Measurements from ENCODE around the gene QSER1.
A peak's percentile ranks its signal among the peaks of the same experiment; 100 is the strongest.
"Not testable (repeated sequence)": the region's sequence is repeated elsewhere in the genome, so short reads cannot be mapped to it uniquely, and the experiment has no call there.

QSER1 gene

DNA sequence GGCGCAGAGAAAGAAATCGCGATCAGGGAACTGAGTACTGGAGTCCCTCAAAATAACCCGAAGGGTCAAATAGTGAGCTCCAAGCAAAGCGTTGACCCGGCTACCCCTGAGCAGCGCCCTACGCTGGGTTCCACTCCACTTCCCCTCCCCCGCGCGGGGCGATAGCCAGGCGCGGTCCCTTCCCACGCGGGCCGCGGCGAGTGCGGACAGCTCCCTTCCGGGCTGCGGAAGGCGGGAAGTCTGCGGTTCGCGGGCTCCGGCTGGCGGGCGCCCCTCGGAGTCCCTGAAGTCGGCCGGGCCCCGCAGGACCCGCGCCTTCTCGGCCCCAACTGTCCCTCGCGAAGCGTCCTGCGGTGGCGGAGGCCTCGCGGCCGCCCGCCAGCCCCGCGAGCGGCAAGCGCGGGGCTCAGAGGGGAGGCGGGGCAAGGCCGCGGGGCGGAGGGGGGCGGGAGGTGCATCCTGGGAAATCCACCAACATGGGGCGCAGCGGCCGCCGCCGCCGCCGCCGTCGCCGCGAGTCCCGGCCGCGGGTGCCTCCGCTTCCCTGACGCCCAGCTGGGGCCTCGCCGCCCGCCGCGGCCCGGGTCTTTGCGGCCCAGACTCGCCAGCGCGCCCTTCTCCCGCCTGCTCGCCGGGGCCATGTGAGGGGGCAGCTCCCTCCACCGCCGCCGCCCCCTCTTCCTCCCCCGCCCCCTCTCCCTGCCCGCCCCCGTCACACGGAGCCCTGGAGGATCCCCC, at the start of gene QSER1:
TSS of gene QSER1 (plus strand) at position 457 of the 738 bp plus-strand sequence. CDS start 315 bp downstream, outside the sequence.
- peak; percentile 71 to 73 for DNase-seq

- no peak for DNase-seq
These were observed 49.1 kb upstream of the QSER1 start for GRCh38 chr11:32843544-32843943.

- DNase-seq, result no peak
These were observed 45.1 kb upstream of the QSER1 start for GRCh38 chr11:32847511-32847910.

DNA sequence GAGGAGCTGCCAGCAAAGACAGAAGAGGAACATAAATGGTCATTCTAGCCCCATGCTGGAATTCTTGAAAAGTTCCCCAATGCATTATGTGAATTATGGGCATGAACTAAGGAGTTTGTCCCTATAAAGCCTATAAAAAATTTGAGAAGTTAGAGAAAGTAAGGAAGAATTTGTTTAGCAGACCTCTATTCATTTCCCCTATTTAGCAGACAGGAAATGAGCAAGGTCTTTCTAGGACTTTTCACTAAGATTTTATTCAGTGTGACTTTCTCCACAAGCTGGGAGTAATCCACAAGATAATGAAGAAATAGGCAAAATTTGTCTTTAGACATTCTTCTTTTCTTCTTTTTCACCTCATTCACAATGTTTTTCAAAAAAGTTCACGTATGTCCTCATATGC, 42.9 kb upstream of the QSER1 start:
- no peak for DNase-seq

DNA sequence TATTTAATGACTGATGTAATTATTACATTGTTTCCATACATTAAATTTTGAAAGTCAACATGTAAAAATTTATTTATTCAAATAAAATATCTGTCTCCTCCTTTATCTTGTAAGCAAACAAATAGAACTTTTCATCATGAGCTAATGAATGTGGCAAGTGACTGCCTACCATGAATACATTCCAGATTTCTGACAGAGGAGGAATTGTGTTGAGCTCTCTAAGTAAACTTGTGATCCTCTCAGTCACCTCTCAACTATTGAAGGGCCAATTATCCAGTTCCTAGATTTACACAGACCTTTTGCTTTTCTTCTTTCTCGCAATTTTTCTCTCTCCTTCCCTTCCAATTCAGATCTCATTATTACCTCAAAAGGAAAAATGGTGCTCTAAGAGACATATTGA, 41.4 kb upstream of the QSER1 start:
- no peak for DNase-seq

GRCh38 chr11:32852207-32852606, 40.4 kb upstream of the QSER1 start:
- no peak for DNase-seq

GRCh38 chr11:32855601-32856000, 37.0 kb upstream of the QSER1 start:
- no peak for DNase-seq

- DNase-seq, result no peak
These were observed 33.9 kb upstream of the QSER1 start for GRCh38 chr11:32858731-32859130.

DNA sequence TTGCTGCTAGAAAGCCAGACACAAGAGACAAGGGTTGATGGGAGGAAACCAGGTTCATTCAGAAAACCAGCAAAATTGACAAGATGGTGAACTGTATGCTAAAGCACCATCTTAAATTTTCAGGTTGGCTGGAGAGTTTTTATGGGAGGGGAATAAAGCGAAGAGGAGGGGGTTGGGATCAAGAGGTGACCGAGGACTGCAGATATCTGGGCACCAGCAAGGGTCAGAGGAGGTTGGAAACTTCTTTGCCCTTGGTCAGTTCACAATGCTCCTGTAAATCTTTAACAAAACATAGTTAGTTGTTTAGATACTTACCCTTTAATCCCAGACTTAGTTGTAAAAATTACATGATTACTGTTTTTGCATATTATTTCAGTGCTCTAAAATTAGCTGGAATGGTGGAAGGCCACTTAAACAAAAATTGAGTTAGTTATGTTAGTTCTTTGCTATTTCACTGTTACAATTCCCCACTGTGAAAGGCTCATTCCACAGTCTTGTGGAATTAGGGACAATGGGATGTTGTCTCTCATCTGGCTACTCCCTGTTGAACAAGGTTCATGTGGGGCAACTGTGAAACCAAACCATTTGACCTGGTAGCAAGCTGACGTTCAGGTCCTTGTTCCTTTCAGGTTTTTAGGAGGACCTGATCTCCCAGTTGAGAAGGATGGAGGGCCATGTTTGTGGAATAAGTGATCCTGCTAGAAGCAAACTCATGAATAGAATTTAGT, 30.6 kb upstream of the QSER1 start:
- no peak for DNase-seq

- DNase-seq, result no peak
These were observed 28.1 kb upstream of the QSER1 start for GRCh38 chr11:32864555-32864954.

GRCh38 chr11:32868752-32869151, 23.9 kb upstream of the QSER1 start:
- not testable (repeated sequence) for DNase-seq

DNA sequence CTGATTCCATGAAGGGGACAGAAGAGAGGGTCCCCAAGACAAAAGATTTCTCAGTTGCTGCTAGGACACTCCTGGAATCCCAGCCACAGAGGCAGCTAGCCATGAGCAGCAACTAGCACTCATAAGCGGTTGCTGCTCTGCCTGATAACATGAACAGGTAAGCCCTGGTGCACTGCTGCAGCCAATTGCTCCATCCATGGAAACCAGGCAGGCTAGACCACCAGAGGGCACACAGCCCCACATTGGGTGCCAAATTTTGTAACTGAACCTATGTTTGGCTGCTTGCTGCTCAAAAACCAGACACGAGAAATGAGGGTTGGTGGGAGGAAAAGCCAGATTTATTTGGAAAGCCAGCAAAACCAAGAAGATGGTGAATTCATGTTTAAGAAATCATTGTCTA, 21.9 kb upstream of the QSER1 start:
- peak; percentile 17 to 34 for DNase-seq

GRCh38 chr11:32874132-32874531, 18.5 kb upstream of the QSER1 start:
- no peak for DNase-seq

GRCh38 chr11:32881286-32881685, 11.3 kb upstream of the QSER1 start:
- DNase-seq, result no peak

GRCh38 chr11:32883421-32883820, 9.2 kb upstream of the QSER1 start:
- DNase-seq, result no peak

- no peak for DNase-seq
These were observed 8.6 kb upstream of the QSER1 start for GRCh38 chr11:32884023-32884422.

DNA sequence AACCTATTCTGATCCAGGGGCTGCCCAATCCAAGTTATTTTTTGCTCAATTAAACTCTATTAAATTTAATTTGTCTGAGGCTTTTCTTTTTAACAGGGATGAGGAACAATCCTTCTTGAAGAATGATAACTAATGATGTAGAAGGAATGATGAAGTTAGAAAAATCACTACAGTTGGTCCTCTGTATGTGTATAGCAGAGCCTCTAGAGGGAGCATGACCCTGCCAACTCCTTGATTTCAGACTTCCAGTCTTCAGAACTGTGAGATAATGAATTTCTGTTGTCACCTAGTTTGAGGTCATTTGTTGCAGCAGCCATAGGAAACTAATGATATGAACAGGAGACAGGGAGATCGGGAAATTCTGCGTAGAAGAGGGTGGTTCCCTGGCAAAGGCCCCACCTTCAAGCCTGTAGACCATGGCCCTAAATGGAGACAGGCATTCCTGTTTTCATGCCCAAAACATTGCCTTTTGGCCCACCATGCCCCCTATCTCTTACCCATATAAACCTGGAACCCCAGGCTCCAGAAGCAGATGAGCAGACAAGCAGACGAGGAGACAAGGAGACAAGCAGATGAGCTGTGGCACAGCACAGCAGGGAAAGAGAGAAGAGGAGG, 7.7 kb upstream of the QSER1 start:
- no peak for DNase-seq

DNA sequence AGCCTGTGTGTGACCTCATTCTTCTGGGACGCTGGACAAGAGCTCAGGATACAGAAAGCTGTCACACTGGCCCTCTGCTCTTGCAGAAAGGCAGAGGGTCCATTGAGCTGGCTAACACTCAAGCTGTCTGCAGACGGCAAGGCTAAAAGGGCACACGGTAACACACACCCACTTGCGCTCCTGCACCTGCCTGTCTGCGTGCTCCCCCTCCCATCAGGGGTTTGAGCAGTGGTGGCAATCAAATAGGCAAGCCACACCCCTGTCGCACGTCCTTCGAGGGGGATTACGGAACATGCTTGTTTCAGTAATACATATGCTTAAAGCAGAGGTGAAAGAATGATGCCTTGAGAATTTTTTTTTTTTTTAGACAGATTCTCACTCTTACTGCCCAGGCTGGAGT, 7.1 kb upstream of the QSER1 start:
- no peak for DNase-seq

GRCh38 chr11:32886180-32886579, 6.4 kb upstream of the QSER1 start:
- DNase-seq, result no peak

GRCh38 chr11:32887707-32888383, 4.8 kb upstream of the QSER1 start:
- DNase-seq, result not testable (repeated sequence)

- not testable (repeated sequence) for DNase-seq
These were observed 4.3 kb upstream of the QSER1 start for GRCh38 chr11:32888384-32888710.

- no peak for DNase-seq
These were observed 3.8 kb upstream of the QSER1 start for GRCh38 chr11:32888805-32889204.

GRCh38 chr11:32890843-32891656, 1.6 kb upstream of the QSER1 start:
- DNase-seq, result no peak
